GM10266 (cell line): ENCODE results near the gene ITGAD.

ENCODE experiments used
- DNase-seq: peaks from one replicate; pipeline ENCODE4 v3.0.0; 2012; ENCODE audit errors: extremely low spot score
- CTCF ChIP-seq: IDR thresholded peaks from 2 replicates; pipeline ENCODE4 v1.5.1; 2012; ENCODE audit warnings: mild to moderate bottlenecking, low read depth; ENCODE audit not compliant: control insufficient read depth, insufficient read depth; ENCODE audit errors: missing control alignments

Gene ITGAD

DNA sequence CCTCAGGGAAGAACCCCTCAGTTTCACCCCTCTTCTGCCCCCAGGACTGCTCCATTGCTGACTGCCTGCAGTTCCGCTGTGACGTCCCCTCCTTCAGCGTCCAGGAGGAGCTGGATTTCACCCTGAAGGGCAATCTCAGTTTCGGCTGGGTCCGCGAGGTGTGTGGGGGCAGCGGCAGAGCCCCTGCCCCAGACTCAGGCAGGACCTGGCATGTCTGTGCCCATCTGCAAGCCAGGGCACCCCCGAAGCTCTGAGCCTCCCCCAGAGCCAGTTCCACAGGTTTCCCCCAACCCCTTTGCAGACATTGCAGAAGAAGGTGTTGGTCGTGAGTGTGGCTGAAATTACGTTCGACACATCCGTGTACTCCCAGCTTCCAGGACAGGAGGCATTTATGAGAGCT lies 30.7 kb downstream of the ITGAD start:
- no peak for DNase-seq
- TF ChIP-seq CTCF = no peak

- DNase-seq = peak; percentile 67
- TF ChIP-seq CTCF = no peak
Observed at GRCh38 chr16:31427441-31428278, 34.5 kb downstream of the ITGAD start.

GRCh38 chr16:31428279-31428597 lies 35.1 kb downstream of the ITGAD start, which contains the start of gene COX6A2:
COX6A2 (minus strand) TSS chr16:31428360; CDS start chr16:31428325, 35 bp downstream.
- no peak for TF ChIP-seq CTCF
- DNase-seq = no peak

DNA sequence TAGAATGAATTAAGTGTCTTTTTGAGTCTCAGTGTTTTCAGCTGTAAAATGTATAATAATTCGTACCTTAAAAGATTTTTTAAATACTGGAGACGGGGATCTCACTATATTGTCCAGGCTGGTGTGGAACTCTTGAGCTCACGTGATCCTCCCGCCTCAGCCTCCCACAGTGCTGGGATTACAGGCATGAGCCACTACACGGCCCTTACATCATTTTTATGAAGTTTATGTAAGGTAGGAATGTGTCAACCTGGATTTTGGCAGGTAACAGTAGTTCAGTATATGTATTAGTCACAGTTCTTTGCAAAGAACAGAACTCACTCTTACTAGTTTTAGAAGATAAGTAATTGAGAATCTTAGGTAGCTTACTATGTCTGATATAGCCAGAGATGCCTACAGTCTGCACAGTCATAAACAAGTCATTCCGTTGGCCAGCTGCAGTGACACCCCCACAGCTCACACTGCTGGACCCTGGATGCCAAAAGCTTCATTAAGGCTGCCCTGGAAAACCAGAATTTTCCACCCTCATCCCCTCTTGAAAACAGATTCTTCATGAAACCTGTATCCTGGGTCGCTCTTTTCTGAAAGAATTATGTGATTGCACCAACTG lies 35.6 kb downstream of the ITGAD start:
- DNase-seq = no peak
- no peak for TF ChIP-seq CTCF

DNA sequence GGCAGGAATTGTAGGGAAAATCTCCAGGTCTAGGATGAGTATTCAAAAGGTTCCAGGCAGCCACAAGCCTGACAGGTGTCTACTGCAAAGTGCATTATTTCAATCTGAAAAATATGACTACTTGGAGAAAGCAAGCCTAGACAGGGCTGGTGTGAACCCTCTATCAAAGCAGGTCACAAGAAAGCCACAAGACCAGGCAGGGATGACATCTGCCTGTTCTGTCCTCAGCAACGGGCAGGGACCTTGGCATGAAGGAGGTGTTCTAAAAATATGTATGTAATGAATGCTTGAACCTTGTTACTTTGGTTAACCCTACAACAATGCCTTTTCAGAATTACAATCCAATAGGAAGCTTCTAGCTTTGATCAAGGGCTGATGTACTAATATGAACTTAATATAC lies 36.2 kb downstream of the ITGAD start:
- no peak for TF ChIP-seq CTCF
- no peak for DNase-seq

DNA sequence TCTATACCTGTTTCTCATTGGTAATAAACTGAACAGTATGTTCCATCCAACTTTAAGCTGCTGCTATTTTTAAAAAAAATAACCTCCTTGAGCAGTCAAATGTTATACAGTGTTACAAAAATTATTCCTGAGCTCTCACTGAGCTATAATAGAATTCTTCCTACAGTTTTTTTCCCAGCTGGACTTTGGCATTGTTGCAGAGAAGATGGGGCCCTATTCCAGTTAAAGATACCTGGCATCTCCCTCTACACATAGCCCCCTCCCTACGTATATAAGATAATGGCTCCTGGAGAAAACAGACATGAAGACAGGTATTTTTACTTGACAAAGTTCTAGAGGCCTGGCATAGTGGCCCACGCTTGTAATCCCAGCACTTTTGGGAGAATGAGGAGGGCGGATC lies 36.7 kb downstream of the ITGAD start:
- no peak for TF ChIP-seq CTCF
- DNase-seq = no peak
